Measurements from ENCODE around the gene OR14J1.
"Not testable (repeated sequence)": the region's sequence is repeated elsewhere in the genome, so short reads cannot be mapped to it uniquely, and the experiment has no call there.

GRCh38 chr6:29349348-29349747, 47.8 kb downstream of the OR14J1 start:
- TF ChIP-seq CTCF (IDR thresholded peaks at IDR 0.05; ENCODE audit: extremely low read depth in 1 of 2, insufficient read depth in 1 of 2, low read depth in 1 of 2, low read length in 2 of 2); POLR2AphosphoS5 (IDR thresholded peaks at IDR 0.05; ENCODE audit: insufficient read depth, low read depth, low read length); POLR2A (IDR thresholded peaks at IDR 0.05; ENCODE audit: low read depth, low read length): not testable (repeated sequence)
